ENCODE results near the gene LRRC1.

The LRRC1 gene

GRCh38 chr6:53956068-53956711 is 161.4 kb downstream of the LRRC1 start:
- DNase-seq (ENCODE audit: low read depth in 2 of 3, low spot score in 1 of 3): peak in 1 of 3 donors; percentile 10

DNA sequence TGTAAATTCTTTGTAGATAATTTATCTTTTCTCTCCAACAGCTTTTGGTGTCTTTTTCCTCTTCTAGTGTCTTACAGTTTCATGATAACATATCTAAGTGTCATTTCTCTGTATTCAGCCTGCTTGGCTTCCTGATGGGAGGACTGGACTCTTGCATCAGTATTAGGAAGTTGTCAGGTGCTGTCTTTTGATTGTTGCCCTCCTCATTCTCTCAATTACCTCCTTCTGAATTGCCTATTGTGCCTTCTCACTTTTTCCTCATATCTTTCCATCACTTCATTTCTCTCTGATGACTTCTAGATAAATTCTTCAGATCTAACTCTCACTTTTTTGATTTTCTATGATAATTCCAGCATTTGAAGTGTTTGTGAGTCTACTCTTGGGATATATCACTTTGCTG is 162.0 kb downstream of the LRRC1 start:
- no peak for DNase-seq (ENCODE audit: low read depth in 2 of 3, low spot score in 1 of 3)

GRCh38 chr6:53959717-53960116 is 164.9 kb downstream of the LRRC1 start:
- no peak for DNase-seq (ENCODE audit: low read depth in 2 of 3, low spot score in 1 of 3)

DNA sequence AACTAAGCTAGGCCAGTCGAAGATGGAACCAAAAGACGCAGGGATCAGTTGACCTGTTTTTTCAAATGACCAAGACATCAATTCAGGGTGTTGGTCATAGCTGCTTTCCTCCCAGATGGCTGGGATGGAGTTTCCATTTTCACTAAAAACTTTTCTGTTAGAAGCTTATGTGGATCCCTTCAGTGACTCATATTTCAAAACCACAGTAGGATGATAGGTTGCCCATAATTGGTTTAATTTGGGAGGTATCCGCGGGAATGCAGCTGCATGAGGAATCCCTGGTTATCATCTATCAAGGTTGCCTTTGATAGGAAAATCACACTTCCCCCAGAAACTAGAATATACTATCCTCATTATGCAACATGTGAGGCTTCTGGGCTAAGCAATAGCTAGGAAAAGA is 165.5 kb downstream of the LRRC1 start:
- DNase-seq (ENCODE audit: low read depth in 2 of 3, low spot score in 1 of 3): no peak

DNA sequence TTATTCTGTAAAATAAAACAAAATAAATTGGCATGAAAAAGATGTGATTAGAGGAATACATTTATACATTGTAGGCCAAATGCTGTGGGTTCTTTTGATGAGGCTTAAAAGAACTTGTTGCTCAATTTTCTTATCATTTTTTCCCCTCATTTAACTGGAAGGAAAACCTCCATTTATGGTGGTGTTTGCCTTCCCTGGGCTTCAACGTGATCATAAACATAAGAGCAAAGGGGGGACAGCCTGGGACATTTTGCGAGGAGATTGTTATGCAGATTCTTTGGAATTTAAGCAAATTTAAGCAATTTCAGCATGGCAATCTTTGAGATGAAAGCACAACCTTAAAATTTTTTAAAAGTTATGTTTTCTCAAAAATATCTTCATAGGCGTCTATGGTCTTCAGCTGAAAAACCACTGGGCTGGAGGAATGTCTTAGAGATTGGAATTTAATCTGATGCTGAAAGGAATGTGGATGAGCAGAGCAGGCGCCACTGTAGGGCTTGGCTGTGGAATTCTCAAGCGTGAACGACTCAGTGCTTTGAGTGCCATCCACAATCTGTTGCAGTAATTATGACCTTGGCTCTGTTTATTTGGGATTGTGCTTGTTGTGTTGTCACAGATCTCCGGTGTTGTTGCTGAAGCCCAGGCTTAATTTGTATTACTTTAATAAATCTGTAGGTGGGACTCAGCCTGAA is 167.0 kb downstream of the LRRC1 start:
- no peak for DNase-seq (ENCODE audit: low read depth in 2 of 3, low spot score in 1 of 3)

GRCh38 chr6:53962646-53963045 is 167.8 kb downstream of the LRRC1 start:
- no peak for DNase-seq (ENCODE audit: low read depth in 2 of 3, low spot score in 1 of 3)

DNA sequence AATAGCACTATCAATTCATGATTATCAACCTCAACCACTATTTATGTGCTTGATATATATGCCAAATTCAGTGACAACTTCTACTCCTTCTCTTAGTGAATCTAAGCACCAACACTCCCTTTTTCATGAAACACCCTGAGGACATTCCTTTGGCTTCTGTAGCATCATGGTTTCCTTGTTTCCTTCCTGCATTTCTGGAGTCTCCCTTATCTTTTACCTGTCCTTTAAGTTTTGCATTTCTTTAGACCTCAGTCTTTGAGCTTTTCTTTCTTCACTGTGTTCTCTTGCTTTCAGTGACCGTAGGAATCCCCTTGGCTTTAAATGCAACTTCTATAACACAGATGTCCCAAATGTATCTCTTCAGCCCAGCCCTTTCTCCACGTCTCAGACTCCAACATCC is 172.6 kb downstream of the LRRC1 start:
- DNase-seq (ENCODE audit: low read depth in 2 of 3, low spot score in 1 of 3): no peak

Measured in stimulated activated CD4-positive, alpha-beta T cell treated with anti-CD3 and anti-CD28 coated beads, Interleukin-12 subunit alpha, Interleukin-12 subunit beta, amount 100 ng/mL, for 48 hours (primary cell).